ENCODE measurements around the gene COL21A1.
"Not testable (repeated sequence)": the region's sequence is repeated elsewhere in the genome, so short reads cannot be mapped to it uniquely, and the experiment has no call there.

Gene COL21A1

GRCh38 chr6:56043076-56043475 is 204.3 kb downstream of the COL21A1 start:
- no peak for DNase-seq

- no peak for DNase-seq
Measured at GRCh38 chr6:56041591-56041990, 205.8 kb downstream of the COL21A1 start.

GRCh38 chr6:56040889-56041301 is 206.5 kb downstream of the COL21A1 start:
- no peak for DNase-seq

- DNase-seq, result no peak
Measured at GRCh38 chr6:56040223-56040622, 207.2 kb downstream of the COL21A1 start.

- DNase-seq, result no peak
Measured at GRCh38 chr6:56038764-56039163, 208.6 kb downstream of the COL21A1 start.

- DNase-seq, result no peak
Measured at GRCh38 chr6:56037601-56038000, 209.8 kb downstream of the COL21A1 start.

- no peak for DNase-seq
Measured at GRCh38 chr6:56036916-56037600, 210.3 kb downstream of the COL21A1 start.

GRCh38 chr6:56033401-56033800 is 214.0 kb downstream of the COL21A1 start:
- no peak for DNase-seq

- no peak for DNase-seq
Measured at GRCh38 chr6:56032715-56033260, 214.6 kb downstream of the COL21A1 start.

- no peak for DNase-seq
Measured at GRCh38 chr6:56027865-56028264, 219.5 kb downstream of the COL21A1 start.

GRCh38 chr6:56026455-56027180 is 220.8 kb downstream of the COL21A1 start:
- no peak for DNase-seq

- no peak for DNase-seq
Measured at GRCh38 chr6:56025795-56026194, 221.6 kb downstream of the COL21A1 start.

GRCh38 chr6:56024931-56025330 is 222.4 kb downstream of the COL21A1 start:
- DNase-seq, result no peak

GRCh38 chr6:56023829-56024228 is 223.6 kb downstream of the COL21A1 start:
- no peak for DNase-seq

GRCh38 chr6:56022678-56023077 is 224.7 kb downstream of the COL21A1 start:
- no peak for DNase-seq

- DNase-seq, result no peak
Measured at GRCh38 chr6:56021943-56022342, 225.4 kb downstream of the COL21A1 start.

GRCh38 chr6:56019973-56020372 is 227.4 kb downstream of the COL21A1 start:
- DNase-seq, result no peak

GRCh38 chr6:56017198-56017597 is 230.2 kb downstream of the COL21A1 start:
- no peak for DNase-seq

GRCh38 chr6:56014039-56014438 is 233.3 kb downstream of the COL21A1 start:
- not testable (repeated sequence) for DNase-seq

- no peak for DNase-seq
Measured at GRCh38 chr6:56009636-56010035, 237.7 kb downstream of the COL21A1 start.
